IMR-90 (cell line): Measurements from ENCODE around the gene PLIN4.

ENCODE experiments used
- MAZ ChIP-seq: IDR thresholded peaks from 2 replicates; pipeline ENCODE4 v1.6.1; 2012; ENCODE audit warnings: low read depth, mild to moderate bottlenecking, low read length, improper control_type of control experiment, moderate library complexity, borderline replicate concordance
- NFE2L2 ChIP-seq: fragments of 150-350 bp; IDR thresholded peaks from 2 replicates; pipeline ENCODE4 v1.6.1; 2016; ENCODE audit warnings: low read depth, mild to moderate bottlenecking, low read length
- RFX5 ChIP-seq: IDR thresholded peaks from 2 replicates; pipeline ENCODE4 v1.8.0; 2012; ENCODE audit warnings: low read depth, mild to moderate bottlenecking, low read length, moderate library complexity
- SMC3 ChIP-seq: fragments of 150-350 bp; IDR thresholded peaks from 2 replicates; pipeline ENCODE4 v1.6.1; 2016; ENCODE audit warnings: low read depth, mild to moderate bottlenecking, antibody characterized with exemption, low read length, moderate library complexity
- TF ChIP-seq, protein P1 (sequence below): conservative IDR thresholded peaks from 2 replicates; pipeline ENCODE4 v1.5.1; 2012; ENCODE audit warnings: mild to moderate bottlenecking, low read depth, low read length, improper control_type of control experiment

DNA sequence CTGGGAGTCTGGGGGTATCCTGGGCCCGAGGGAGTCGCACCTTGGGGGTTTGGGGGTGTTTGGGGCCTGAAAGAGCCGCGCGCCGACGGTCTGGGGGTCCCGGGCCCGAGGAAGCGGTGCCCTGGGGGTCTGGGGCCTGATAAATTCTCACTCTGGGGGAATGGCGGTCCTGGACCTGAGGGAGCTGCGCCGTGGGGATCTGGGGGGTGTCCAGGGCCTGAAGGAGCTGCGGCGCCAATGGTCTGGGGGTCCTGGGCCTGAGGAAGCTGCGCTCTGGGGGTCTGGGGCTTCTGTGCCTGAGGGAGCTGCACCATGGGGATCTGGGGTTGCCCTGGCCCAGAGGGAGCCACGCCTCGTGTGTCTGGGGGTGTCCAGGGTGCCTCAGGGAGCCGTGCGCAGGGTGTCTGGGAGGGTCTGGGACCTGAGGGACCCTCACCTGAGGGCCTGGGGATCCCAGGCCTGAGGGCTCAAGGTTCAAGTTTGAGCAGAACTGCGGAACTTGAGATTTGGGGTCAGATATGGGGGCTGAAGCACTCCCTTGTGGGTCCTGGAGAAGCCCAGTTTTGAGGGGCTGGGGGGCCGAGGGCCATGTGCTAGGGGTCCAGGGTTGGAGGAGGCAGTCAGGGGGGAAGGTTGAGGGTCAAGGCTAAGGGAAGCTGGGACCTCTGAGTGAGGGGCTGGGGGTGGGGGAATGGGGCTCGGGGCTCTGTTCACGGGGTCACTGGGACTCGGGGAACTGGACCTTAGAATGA is 45.1 kb downstream of the PLIN4 start:
- TF ChIP-seq, protein P1, sequence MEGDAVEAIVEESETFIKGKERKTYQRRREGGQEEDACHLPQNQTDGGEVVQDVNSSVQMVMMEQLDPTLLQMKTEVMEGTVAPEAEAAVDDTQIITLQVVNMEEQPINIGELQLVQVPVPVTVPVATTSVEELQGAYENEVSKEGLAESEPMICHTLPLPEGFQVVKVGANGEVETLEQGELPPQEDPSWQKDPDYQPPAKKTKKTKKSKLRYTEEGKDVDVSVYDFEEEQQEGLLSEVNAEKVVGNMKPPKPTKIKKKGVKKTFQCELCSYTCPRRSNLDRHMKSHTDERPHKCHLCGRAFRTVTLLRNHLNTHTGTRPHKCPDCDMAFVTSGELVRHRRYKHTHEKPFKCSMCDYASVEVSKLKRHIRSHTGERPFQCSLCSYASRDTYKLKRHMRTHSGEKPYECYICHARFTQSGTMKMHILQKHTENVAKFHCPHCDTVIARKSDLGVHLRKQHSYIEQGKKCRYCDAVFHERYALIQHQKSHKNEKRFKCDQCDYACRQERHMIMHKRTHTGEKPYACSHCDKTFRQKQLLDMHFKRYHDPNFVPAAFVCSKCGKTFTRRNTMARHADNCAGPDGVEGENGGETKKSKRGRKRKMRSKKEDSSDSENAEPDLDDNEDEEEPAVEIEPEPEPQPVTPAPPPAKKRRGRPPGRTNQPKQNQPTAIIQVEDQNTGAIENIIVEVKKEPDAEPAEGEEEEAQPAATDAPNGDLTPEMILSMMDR, result no peak
- TF ChIP-seq MAZ (no peak), NFE2L2 (no peak), SMC3 (no peak), RFX5 (no peak)
